ENCODE results near the gene UTS2. TPM values are rescaled to one million over a fixed set of nuclear protein-coding genes. Genes with fewer than 3 reads are reported as not detected.

UTS2 gene
- total RNA-seq, 3 donors from 2014 or later, result 1.4 TPM; not detected in 2

DNA sequence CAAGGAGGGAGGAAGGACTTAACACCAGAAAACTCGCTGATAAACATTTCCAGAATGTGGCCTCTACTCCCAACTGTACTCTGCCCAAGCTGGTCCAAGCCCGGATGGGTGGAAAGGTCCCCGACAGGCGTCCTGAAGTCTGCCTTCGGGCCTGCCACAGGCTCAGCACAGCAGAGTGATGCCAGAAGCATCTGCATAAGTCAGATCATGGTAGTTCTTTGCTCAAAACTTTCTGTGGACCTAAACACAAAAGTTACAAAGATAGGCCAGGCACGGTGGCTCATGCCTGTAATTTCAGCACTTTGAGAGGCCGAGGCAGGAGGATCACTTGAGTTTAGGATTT, 790 bp upstream of the UTS2 start:
- Mint-ChIP-seq H3K4me1 (ENCODE audit: low read depth) (peaks cover 4% of the 10 kb centered on the region), H3K4me3 (no peak overlapping the region), H3K36me3 (ENCODE audit: insufficient read depth) (no peaks in the 10 kb centered on the region), H3K27me3 (ENCODE audit: low read depth) (no peaks in the 10 kb centered on the region), H3K9me3 (no peaks in the 10 kb centered on the region)
- ATAC-seq (no peak), DNase-seq (no peak)

DNA sequence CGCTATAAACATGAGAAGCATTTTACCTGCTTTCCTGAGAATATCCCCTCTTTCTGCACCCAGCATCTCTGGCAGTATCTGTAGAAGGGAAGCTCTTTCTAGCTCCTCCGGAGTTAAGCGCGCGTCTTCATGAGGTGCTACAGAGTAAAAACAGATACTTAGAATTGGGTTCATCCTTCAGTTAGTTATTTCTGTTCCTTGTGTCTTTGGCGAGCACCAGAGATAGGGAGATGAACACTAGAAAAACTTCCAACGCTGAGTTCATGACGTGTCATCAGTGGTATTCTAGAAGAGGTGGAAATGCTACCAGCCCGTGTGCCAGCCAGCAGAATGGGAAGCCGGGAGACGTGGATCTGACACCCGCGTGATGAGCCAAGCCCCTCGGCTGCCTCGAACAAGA, 2.1 kb downstream of the UTS2 start:
- DNase-seq (no peak), ATAC-seq (no peak)
- no peaks in the 10 kb centered on the region for H3K27me3 Mint-ChIP-seq (ENCODE audit: low read depth)
- H3K36me3 Mint-ChIP-seq (ENCODE audit: insufficient read depth), result no peaks in the 10 kb centered on the region
- H3K4me3 Mint-ChIP-seq, result no peak overlapping the region
- H3K9me3 Mint-ChIP-seq, result no peaks in the 10 kb centered on the region
- H3K4me1 Mint-ChIP-seq (ENCODE audit: low read depth), result no peaks in the 10 kb centered on the region

- no peaks in the 10 kb centered on the region for H3K9me3 Mint-ChIP-seq
- H3K36me3 Mint-ChIP-seq (ENCODE audit: insufficient read depth), result peaks cover 3% of the 10 kb centered on the region
- no peaks in the 10 kb centered on the region for H3K27me3 Mint-ChIP-seq (ENCODE audit: low read depth)
- H3K4me3 Mint-ChIP-seq, result no peak overlapping the region
- DNase-seq (no peak), ATAC-seq (no peak)
- no peaks in the 10 kb centered on the region for H3K4me1 Mint-ChIP-seq (ENCODE audit: low read depth)
Observed at GRCh38 chr1:7847599-7847998, 5.3 kb downstream of the UTS2 start.

GRCh38 chr1:7846656-7847055, 6.2 kb downstream of the UTS2 start:
- no peak for ATAC-seq
- Mint-ChIP-seq H3K36me3 (ENCODE audit: insufficient read depth) (peaks cover 3% of the 10 kb centered on the region), H3K4me1 (ENCODE audit: low read depth) (no peaks in the 10 kb centered on the region)

GRCh38 chr1:7845761-7846160, 7.1 kb downstream of the UTS2 start:
- no peaks in the 10 kb centered on the region for H3K27me3 Mint-ChIP-seq (ENCODE audit: low read depth)
- no peak for ATAC-seq
- H3K4me1 Mint-ChIP-seq (ENCODE audit: low read depth), result no peaks in the 10 kb centered on the region

More at GRCh38 chr1:7846656-7847055, 6.2 kb downstream of the UTS2 start:
- H3K9me3 Mint-ChIP-seq, result no peaks in the 10 kb centered on the region
- no peak for DNase-seq
- H3K27me3 Mint-ChIP-seq (ENCODE audit: low read depth), result no peaks in the 10 kb centered on the region
- no peak overlapping the region for H3K4me3 Mint-ChIP-seq

GRCh38 chr1:7842517-7842916, 10.3 kb downstream of the UTS2 start:
- no peaks in the 10 kb centered on the region for H3K27me3 Mint-ChIP-seq (ENCODE audit: low read depth)
- ATAC-seq, result no peak

More at GRCh38 chr1:7845761-7846160, 7.1 kb downstream of the UTS2 start:
- no peak for DNase-seq
- peaks cover 11% of the 10 kb centered on the region for H3K36me3 Mint-ChIP-seq (ENCODE audit: insufficient read depth)
- H3K9me3 Mint-ChIP-seq, result no peaks in the 10 kb centered on the region
- H3K4me3 Mint-ChIP-seq, result no peak overlapping the region

GRCh38 chr1:7839526-7839925, 13.3 kb downstream of the UTS2 start:
- Mint-ChIP-seq H3K36me3 (ENCODE audit: insufficient read depth) (peaks cover 52% of the 10 kb centered on the region), H3K9me3 (peaks cover 7% of the 10 kb centered on the region), H3K4me3 (no peak overlapping the region), H3K4me1 (ENCODE audit: low read depth) (no peaks in the 10 kb centered on the region), H3K27me3 (ENCODE audit: low read depth) (no peaks in the 10 kb centered on the region)
- ATAC-seq (no peak), DNase-seq (no peak)

More at GRCh38 chr1:7842517-7842916, 10.3 kb downstream of the UTS2 start:
- Mint-ChIP-seq H3K4me1 (ENCODE audit: low read depth) (no peaks in the 10 kb centered on the region), H3K36me3 (ENCODE audit: insufficient read depth) (peaks cover 33% of the 10 kb centered on the region), H3K4me3 (no peak overlapping the region), H3K9me3 (peaks cover 7% of the 10 kb centered on the region)
- no peak for DNase-seq

GRCh38 chr1:7838714-7839113, 14.2 kb downstream of the UTS2 start:
- no peak overlapping the region for H3K4me3 Mint-ChIP-seq
- H3K4me1 Mint-ChIP-seq (ENCODE audit: low read depth), result no peaks in the 10 kb centered on the region
- ATAC-seq (no peak), DNase-seq (no peak)
- no peaks in the 10 kb centered on the region for H3K27me3 Mint-ChIP-seq (ENCODE audit: low read depth)
- peaks cover 7% of the 10 kb centered on the region for H3K9me3 Mint-ChIP-seq
- peaks cover 50% of the 10 kb centered on the region for H3K36me3 Mint-ChIP-seq (ENCODE audit: insufficient read depth)

GRCh38 chr1:7833035-7833434, 19.8 kb downstream of the UTS2 start:
- peaks cover 8% of the 10 kb centered on the region for H3K4me1 Mint-ChIP-seq (ENCODE audit: low read depth)
- ATAC-seq (no peak), DNase-seq (no peak)
- no peak overlapping the region for H3K4me3 Mint-ChIP-seq
- H3K9me3 Mint-ChIP-seq, result no peaks in the 10 kb centered on the region
- H3K27me3 Mint-ChIP-seq (ENCODE audit: low read depth), result no peaks in the 10 kb centered on the region
- H3K36me3 Mint-ChIP-seq (ENCODE audit: insufficient read depth), result peaks cover 25% of the 10 kb centered on the region

- H3K4me1 Mint-ChIP-seq (ENCODE audit: low read depth), result peaks cover 10% of the 10 kb centered on the region
- no peaks in the 10 kb centered on the region for H3K9me3 Mint-ChIP-seq
- peaks cover 28% of the 10 kb centered on the region for H3K36me3 Mint-ChIP-seq (ENCODE audit: insufficient read depth)
- ATAC-seq, result no peak
- no peak overlapping the region for H3K4me3 Mint-ChIP-seq
- DNase-seq, result no peak
- no peaks in the 10 kb centered on the region for H3K27me3 Mint-ChIP-seq (ENCODE audit: low read depth)
Observed at GRCh38 chr1:7831458-7831857, 21.4 kb downstream of the UTS2 start.

DNA sequence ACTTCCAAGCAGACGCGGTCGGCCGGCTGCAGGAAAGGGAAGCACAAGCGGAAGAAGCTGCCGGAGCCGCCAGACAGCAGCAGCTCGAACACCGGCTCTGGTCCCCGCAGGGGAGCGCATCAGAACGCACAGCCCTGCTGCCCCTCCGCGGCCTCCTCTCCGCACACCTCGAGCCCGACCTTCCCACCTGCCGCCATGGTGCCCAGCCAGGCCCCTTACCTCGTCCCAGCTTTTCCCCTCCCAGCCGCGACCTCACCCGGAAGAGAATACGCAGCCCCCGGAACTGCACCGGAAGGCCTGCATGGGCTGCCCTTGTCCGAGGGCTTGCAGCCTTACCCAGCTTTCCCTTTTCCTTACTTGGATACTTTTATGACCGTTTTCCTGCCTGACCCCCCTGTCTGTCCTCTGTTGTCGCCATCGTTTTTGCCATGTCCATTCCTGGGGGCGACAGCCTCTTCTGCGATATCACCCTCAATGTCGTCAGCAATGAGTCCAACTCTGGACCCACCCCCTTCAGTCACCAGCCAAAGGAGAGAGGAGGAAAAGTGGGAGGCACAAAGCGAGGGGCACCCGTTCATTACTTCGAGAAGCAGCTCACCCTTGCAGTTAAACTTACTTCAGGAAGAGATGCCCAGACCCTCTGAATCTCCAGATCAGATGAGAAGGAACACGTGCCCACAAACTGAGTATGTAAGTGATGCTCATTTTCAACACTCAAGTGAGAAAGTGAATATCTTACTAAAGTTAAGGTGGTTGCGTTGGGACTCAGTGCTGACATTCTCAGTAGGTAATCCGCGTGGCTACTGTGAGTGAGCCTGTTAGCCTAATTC, 25.5 kb downstream of the UTS2 start:
- ATAC-seq, result peak; percentile 85 to 89

GRCh38 chr1:7826363-7826762, 26.5 kb downstream of the UTS2 start:
- ATAC-seq (no peak), DNase-seq (no peak)
- peaks cover 21% of the 10 kb centered on the region for H3K36me3 Mint-ChIP-seq (ENCODE audit: insufficient read depth)
- H3K9me3 Mint-ChIP-seq, result no peaks in the 10 kb centered on the region
- no peaks in the 10 kb centered on the region for H3K27me3 Mint-ChIP-seq (ENCODE audit: low read depth)
- H3K4me3 Mint-ChIP-seq, result peak overlapping the region; percentile 88
- H3K4me1 Mint-ChIP-seq (ENCODE audit: low read depth), result peaks cover 8% of the 10 kb centered on the region

More for the DNA sequence above, 25.5 kb downstream of the UTS2 start:
- no peaks in the 10 kb centered on the region for H3K27me3 Mint-ChIP-seq (ENCODE audit: low read depth)
- H3K9me3 Mint-ChIP-seq, result no peaks in the 10 kb centered on the region
- H3K36me3 Mint-ChIP-seq (ENCODE audit: insufficient read depth), result peaks cover 18% of the 10 kb centered on the region
- peak; percentile 16 for DNase-seq
- peak overlapping the region; percentile 88 for H3K4me3 Mint-ChIP-seq
- peaks cover 11% of the 10 kb centered on the region for H3K4me1 Mint-ChIP-seq (ENCODE audit: low read depth)

DNA sequence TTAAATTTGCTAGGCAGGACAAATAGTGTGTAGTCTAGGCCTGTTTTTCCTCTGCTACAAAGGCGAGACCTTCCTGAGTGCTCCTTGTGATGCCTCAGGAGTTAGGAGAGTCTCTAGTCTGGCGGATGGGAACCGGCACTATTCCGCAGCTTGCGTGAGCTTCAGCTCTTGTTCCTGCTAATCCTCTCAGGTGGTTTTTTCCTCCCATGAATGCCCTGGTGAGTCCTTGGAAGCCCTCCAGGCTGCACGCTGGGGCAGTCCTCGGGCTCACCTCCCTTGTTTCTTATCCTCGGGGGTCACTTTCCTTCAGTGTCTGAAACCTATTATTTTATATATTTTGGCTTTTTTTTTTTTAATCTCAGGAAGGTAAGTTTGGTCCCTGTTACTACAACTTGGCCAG, 28.2 kb downstream of the UTS2 start:
- Mint-ChIP-seq H3K9me3 (no peaks in the 10 kb centered on the region), H3K4me3 (no peak overlapping the region), H3K27me3 (ENCODE audit: low read depth) (no peaks in the 10 kb centered on the region), H3K4me1 (ENCODE audit: low read depth) (peaks cover 7% of the 10 kb centered on the region), H3K36me3 (ENCODE audit: insufficient read depth) (peaks cover 27% of the 10 kb centered on the region)
- DNase-seq, result no peak
- ATAC-seq, result no peak

GRCh38 chr1:7821282-7821681, 31.6 kb downstream of the UTS2 start:
- no peak for ATAC-seq
- H3K36me3 Mint-ChIP-seq (ENCODE audit: insufficient read depth), result peaks cover 13% of the 10 kb centered on the region
- no peaks in the 10 kb centered on the region for H3K27me3 Mint-ChIP-seq (ENCODE audit: low read depth)
- no peak for DNase-seq
- no peaks in the 10 kb centered on the region for H3K9me3 Mint-ChIP-seq
- H3K4me3 Mint-ChIP-seq, result no peak overlapping the region
- peaks cover 1% of the 10 kb centered on the region for H3K4me1 Mint-ChIP-seq (ENCODE audit: low read depth)

DNA sequence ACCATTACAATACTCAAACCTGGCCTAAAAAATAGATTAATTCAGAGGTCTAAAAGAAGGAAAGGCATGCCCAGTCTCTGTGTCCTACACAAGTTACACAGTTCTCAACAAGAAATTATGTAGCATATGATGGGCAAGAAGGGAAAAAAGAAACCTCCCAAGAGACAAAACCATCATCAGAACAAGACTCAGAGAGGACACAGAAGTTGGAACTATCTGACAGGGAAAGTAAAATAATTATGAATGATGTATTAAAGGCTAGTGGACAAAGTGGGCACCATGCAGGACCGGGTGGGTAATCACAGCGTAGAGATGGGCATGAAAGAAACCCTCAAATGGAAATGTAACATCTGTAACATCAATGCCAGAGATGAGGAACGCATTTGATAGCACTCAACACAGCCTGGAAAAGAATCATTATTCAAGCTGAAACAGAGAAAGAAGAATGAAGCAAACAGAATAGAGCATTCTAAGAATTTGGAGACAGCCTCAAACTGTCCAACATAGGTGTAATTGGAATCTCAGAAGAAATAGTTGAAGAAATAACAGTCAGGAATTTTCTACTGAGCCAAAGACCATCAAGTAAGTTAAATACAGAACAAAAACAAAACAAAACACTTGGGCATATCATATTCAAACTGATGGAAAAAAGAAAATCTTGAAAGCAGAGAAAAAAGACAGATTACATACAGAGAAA, 39.0 kb downstream of the UTS2 start:
- H3K9me3 Mint-ChIP-seq, result peaks cover 16% of the 10 kb centered on the region
- H3K36me3 Mint-ChIP-seq (ENCODE audit: insufficient read depth), result peaks cover 31% of the 10 kb centered on the region
- DNase-seq (no peak), ATAC-seq (no peak)
- H3K4me1 Mint-ChIP-seq (ENCODE audit: low read depth), result no peaks in the 10 kb centered on the region
- H3K4me3 Mint-ChIP-seq, result no peak overlapping the region
- no peaks in the 10 kb centered on the region for H3K27me3 Mint-ChIP-seq (ENCODE audit: low read depth)
